ENCODE results near the gene SURF4. TPM values are rescaled to one million over a fixed set of nuclear protein-coding genes. Genes with fewer than 3 reads are reported as not detected.

Gene SURF4
- total and polyA plus RNA-seq, 2 donors (not counting 1 experiment from before 2014, with no cell fraction given), result 34.7 to 43.8 TPM

DNA sequence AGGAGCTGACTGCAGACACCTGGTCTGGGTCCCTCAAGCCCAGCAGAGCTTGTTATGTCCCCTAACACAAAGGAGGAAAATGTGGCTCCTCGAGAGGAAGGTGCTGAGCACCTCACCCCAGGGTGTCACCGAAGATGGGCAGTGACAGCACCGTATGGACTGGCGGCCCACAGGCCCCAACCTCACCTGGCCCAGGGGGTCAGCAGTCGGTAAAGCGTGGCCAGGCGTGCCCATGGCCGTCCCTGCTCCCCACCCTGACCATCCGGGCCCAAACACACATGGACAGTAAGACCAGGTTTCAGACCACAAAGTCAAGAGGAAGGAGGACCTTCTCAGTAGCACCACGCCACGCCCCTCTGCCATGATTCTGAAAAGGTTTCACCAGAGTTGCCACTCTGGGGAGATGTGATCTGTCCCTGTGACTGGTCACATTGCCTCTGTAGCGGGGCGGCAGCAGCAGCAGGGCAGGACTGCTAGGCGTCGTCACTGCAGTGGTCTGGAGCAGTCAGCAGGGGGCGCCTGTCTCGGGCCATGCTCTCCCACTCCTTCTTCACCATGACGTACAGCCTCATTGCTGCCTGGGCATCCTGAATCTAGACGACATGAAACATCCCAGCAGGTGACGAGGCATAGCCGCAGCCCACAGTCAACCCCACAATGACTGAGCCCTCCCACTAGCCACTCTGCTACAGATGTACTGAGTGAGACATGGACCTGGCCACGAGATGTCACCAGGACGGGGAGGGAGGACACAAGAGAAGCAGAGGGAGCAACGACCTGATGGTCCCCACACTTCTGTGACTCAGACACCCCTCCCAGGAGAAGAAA is 30.8 kb upstream of the SURF4 start:
- peaks cover 2% of the 10 kb centered on the region for H3K4me1 Mint-ChIP-seq
- no peak for TF ChIP-seq EZH2 (IDR thresholded peaks at IDR 0.05; ENCODE audit: borderline replicate concordance, insufficient read depth, low read depth, low read length, poor library complexity, severe bottlenecking)
- TF ChIP-seq, protein P1, sequence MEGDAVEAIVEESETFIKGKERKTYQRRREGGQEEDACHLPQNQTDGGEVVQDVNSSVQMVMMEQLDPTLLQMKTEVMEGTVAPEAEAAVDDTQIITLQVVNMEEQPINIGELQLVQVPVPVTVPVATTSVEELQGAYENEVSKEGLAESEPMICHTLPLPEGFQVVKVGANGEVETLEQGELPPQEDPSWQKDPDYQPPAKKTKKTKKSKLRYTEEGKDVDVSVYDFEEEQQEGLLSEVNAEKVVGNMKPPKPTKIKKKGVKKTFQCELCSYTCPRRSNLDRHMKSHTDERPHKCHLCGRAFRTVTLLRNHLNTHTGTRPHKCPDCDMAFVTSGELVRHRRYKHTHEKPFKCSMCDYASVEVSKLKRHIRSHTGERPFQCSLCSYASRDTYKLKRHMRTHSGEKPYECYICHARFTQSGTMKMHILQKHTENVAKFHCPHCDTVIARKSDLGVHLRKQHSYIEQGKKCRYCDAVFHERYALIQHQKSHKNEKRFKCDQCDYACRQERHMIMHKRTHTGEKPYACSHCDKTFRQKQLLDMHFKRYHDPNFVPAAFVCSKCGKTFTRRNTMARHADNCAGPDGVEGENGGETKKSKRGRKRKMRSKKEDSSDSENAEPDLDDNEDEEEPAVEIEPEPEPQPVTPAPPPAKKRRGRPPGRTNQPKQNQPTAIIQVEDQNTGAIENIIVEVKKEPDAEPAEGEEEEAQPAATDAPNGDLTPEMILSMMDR (IDR thresholded peaks at IDR 0.05), result peak; percentile 87
- intact Hi-C loops (cut with micrococcal nuclease), result loop anchor here (1.0 to 2.0 kb wide), 3 partner anchors 54 to 80 kb away; partner anchors contain the start of gene SLC2A6
- ATAC-seq (ENCODE audit: low read depth) (peak; percentile 93), DNase-seq (peak; percentile 86)
- H3K4me3 Mint-ChIP-seq, result no peak overlapping the region
- Histone ChIP-seq H3K27me3 (replicated peaks in 1 of 4; ENCODE audit: control extremely low read depth in 1 of 4, control insufficient read depth in 3 of 4, insufficient read depth in 4 of 4, low read length in 3 of 4) (no peaks in the 10 kb centered on the region), H3K4me3 (ENCODE audit: control extremely low read depth in 1 of 5, extremely low read depth in 1 of 5, insufficient read depth in 1 of 5, low read depth in 2 of 5, low read length in 4 of 5) (no peak overlapping the region), H3K4me1 (ENCODE audit: control insufficient read depth in 2 of 2, insufficient read depth in 2 of 2, low read length in 2 of 2) (peaks cover 0 to 2% of the 10 kb centered on the region in 2 donors), H3K9me3 (ENCODE audit: control extremely low read depth in 1 of 3, control insufficient read depth in 2 of 3, insufficient read depth in 1 of 3, low read length in 2 of 3) (no peaks in the 10 kb centered on the region), H3K27ac (ENCODE audit: low read length in 2 of 2) (no peak overlapping the region), H3K9ac (ENCODE audit: low read length) (no peak overlapping the region), H2AFZ (ENCODE audit: insufficient read depth, low read depth, low read length, poor library complexity, severe bottlenecking) (no peak overlapping the region), H3K36me3 (replicated peaks in 1 of 2; ENCODE audit: control extremely low read depth in 1 of 2, control insufficient read depth in 1 of 2, extremely low read depth in 1 of 2, insufficient read depth in 2 of 2, low read length in 1 of 2) (peaks cover 0 to 64% of the 10 kb centered on the region in 2 experiments), H3K79me2 (ENCODE audit: control insufficient read depth, insufficient read depth, low read length) (peaks cover 5% of the 10 kb centered on the region), H3K4me2 (replicated peaks; ENCODE audit: low read depth, low read length, poor library complexity, severe bottlenecking) (no peak overlapping the region), H4K20me1 (ENCODE audit: control insufficient read depth, insufficient read depth, low read length, poor library complexity, severe bottlenecking) (peaks cover 48% of the 10 kb centered on the region)
- CTCF ChIA-PET, result interaction anchor here (0.6 to 4.8 kb wide), 6 partner anchors 11 to 220 kb away, joined by 3 to 34 read pairs (median 4); partner anchors contain the start of genes CACFD1 and REXO4
- H3K27ac Mint-ChIP-seq, result peak overlapping the region; percentile 46
- no peaks in the 10 kb centered on the region for H3K9me3 Mint-ChIP-seq (ENCODE audit: insufficient read depth)
- 66% methylated on average over 23 of the region's 24 CpGs for WGBS (ENCODE audit: insufficient coverage)
- POLR2A ChIA-PET, result no interaction called here
- no peaks in the 10 kb centered on the region for H3K27me3 Mint-ChIP-seq
